GM21447 (cell line): ENCODE data around the gene NAA16.
"Not testable (repeated sequence)": the region's sequence is repeated elsewhere in the genome, so short reads cannot be mapped to it uniquely, and the experiment has no call there.

Source experiments
- ATAC-seq: cut with Tn5 transposase; IDR thresholded peaks from one replicate; pipeline ENCODE4 v1.9.1; 2021; ENCODE audit not compliant: unreplicated experiment

The NAA16 gene

DNA sequence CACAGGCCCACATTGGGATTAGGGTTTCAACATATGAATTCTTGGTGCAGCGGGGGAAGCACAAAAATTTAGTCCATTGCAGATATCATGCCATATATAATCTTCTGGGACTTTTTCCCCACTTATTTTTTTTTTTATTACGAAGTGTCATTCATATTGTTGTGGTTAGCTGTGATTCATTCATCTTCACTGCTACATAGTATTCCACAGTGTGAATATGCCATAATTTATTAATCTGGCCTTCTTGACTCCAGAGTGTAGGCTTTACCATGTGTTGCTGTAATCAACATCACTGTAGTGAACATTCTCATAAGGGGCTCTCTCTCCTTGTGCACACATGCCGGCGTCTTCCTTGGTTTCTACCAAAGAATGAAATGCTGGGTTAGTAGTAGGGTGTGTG, 92.9 kb downstream of the NAA16 start:
- ATAC-seq, result no peak

DNA sequence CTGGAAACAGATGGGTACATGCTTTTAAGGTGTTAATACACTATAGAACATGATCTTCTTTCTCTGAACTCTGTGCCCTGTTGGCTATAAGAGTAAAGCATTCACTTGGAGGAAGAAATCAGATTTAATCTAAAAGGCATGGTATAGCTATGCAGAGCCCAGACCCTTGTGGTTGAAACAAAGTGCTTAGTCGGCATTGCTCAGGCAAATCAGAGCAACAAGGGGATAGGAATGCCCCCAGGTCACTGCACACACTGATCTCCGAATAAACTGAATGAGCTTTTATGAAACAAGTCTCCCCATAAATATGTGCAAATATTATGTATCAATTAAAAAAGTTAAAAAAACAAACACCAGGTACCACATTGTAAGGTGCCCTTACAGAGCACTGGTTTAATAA, 94.3 kb downstream of the NAA16 start:
- no peak for ATAC-seq

DNA sequence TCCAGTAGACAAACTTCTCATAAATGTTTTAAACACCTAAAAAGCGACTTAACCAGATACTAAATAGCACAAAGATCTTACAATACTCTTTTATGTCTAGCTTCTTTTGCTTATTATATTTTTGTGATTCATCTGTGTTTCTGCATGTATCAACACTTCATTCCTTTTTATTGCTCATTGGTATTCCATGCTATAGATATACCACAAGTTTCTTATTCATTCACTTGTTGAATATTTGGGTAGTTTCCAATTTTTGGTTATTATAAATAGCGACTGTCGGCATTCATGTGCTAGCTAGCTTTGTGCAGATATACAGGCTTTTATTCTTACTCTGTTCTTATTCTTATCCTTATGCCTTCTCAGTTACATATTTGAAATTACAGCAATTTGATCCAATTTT, 96.3 kb downstream of the NAA16 start:
- ATAC-seq, result no peak

DNA sequence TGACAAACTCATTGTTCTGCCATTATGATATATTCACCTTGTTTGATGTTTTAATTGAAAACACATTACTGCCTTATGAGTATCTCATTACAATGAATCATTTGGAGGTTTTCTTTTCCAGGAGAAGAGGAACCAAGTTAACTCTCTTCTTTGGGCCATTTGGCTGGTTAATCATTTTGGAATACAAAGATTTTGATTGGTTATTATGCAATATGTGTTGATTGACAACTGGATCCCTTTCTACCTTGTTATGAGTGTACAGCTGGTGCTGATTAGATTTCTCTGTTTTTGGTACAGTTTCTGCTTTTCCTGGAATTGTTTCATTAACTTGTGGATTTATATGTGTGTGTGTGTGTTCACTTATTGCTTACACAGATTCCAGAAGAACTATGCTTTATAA, 97.1 kb downstream of the NAA16 start:
- ATAC-seq, result no peak

DNA sequence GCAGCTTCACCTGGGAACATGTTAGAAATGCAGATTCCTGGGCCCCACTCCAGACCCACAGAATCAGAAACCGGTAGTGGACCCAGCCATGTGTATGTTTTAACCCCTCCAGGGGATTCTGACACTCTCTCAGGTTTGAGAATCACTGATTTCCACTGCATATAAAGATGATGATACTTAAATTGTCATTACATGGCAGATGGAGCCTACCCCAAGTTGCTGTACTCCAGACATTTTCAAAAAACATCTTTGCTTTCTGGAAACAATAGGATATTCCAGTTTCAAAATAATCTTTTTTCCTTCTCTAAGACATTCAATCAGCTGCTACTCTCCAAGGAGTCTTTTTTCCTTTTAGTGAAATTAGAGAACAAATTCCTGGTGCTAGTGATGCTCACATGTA, 97.7 kb downstream of the NAA16 start:
- ATAC-seq, result no peak

DNA sequence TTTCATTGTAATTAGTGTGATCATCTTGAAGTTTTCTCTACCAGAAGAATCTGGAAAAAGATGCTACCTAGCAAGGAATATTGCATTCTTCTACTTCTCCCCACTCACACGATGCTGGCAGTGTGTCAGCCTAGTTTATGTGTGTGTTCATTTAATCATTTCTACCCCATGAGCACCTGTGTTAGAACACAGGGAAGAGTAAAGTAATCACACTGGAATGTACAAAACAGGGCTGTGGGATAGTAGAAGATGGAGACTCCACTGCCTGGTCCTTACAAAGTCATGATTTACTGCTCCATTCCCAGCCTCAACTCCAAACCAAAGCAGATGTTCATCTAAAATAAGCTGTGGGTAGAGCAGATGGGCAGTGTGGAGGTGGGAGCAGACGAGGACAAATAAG, 98.5 kb downstream of the NAA16 start:
- no peak for ATAC-seq

DNA sequence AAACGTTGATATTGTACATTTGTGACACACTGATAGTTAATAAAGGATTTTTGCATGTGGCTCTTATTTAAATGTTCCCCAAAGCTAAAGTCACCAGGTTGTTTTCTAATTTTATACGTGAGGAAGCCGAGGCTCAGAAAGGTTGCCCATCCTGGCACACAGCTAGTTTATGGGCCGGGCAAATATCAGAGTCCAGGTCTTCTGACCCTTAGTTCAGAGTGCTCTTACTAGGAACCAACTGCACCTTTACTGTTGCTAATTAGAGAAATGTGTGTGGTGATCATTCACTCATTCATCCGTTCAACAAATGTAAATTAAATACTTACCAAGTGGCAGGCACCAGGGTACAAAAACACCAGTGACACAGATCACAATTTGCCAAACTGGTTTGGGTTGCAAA, 100.0 kb downstream of the NAA16 start:
- ATAC-seq, result no peak

DNA sequence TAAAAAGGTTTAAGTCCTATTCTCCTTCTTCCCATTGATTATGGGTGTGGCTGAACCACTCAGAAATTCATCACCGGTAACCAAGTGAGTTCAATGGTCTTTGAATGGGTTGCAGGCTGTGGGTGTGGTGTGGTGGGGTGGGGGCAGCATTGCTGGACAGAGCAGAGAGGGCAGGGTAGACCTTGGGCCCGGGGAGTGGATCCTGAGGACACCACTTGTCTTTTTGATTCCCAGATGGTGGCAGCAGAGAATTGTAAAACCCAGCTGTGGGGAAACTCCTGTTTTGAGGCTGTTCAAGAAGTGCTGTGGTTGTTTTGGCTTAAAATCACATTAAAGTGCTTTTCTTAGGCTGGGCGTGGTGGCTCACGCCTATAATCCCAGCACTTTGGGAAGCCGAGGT, 100.5 kb downstream of the NAA16 start:
- ATAC-seq, result no peak

DNA sequence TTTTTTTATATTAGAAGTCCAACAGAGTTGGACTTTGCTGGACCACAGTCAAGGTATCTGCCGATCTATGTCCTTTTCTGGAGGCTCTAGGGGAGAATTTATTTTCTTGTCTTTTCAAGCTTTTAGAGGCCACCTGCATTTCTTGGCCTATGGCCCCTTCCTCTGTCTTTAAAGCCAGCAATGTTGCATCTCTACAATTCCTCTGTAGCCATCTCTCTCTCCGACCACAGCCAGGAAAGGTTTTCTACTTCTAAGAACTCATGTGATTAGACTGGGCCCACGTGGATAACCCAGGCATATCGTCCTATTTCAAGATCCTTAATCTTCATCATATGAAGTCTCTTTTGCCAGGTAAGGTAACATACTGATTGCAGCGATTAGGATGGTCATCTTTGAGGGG, 102.8 kb downstream of the NAA16 start:
- no peak for ATAC-seq

DNA sequence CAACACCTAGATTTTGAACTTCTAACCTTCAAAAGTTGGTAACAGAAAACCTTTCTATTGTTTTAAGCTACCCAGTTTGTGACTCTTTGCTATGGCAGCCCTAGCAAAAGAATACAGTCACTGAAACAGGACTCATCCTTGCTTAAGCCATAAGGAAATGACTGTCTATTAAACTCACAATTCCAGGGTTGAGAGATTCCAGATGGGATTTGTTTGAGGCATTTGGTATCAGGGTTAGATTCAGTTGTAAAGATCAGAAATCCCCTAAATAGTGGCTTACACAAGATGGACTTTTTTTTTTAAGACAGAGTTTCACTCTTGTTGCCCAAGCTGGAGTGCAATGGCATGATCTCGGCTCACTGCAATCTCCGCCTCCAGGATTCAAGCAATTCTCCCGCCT, 105.2 kb downstream of the NAA16 start:
- ATAC-seq, result no peak

DNA sequence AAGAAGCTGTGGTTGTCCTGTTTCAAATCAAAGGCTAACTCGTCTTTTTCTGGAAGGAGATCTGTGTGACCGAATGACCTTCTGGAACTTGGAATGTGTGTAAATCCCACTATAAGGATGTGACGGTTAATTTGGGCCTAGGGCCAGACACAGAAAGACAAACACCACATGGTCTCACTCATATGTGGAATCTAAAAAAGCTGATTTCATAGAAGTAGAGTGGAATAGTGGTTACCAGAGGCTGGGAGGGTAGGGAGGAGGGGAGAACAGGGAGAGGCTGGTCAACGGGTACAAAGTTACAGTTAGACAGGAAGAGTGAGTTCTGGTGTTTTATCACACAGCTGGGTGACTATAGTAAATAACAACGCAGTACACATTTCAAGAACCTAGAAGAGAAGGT, 107.0 kb downstream of the NAA16 start:
- ATAC-seq, result no peak

DNA sequence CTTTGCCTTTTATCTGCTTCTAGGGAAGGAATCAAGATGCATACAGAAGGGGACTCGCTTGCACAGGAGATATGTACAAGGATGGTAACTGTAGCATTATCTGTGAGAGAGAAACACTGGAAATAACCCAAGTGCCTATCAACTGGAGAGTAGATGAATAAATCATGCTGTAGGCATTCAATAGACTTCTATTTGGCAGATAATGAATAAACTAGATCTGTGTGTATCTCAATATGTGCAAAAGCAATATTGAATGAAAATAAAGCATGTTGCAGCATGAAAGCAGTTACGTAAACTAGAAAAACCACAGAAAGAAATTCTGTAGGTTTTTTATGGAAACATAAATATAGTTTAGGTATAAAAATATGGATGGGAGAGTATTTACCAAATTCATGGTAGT, 107.7 kb downstream of the NAA16 start:
- ATAC-seq, result no peak

DNA sequence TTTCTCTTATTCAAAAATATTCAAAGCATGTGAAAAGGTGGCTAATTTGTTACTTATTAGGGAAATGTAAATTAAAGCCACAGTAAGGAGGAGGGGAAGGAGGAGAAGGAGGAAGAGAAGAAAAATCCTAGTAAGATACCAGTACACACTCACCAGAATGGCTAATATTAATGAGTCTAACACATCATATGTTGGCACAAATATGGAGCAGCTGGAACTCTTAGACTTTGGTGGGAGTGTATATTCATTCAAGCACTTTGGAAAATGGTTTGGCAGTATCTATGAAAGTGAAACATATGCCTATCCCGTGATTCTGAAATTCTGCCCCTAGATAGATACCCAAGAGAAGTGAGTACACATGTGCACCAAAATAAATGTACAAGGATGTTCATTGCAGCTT, 108.1 kb downstream of the NAA16 start:
- ATAC-seq, result no peak

DNA sequence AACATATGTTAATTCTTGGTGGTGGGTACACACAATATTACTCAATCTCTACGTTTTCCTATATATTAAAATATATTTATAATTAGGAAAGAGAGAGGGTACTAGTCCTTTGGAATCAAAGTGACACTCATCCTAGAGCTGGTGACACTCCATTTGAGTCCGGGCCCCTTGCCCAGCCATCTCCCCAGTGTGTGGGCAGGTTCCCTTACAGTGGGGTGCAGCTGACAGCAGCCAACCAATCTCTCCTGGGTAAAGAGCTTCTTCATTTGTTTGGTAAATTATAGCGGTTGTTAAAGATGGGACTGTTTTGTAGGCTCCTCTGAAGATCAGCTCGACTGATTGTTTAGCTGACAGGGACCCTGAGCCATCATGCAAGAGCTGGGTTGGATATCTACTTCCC, 109.1 kb downstream of the NAA16 start:
- ATAC-seq, result no peak

DNA sequence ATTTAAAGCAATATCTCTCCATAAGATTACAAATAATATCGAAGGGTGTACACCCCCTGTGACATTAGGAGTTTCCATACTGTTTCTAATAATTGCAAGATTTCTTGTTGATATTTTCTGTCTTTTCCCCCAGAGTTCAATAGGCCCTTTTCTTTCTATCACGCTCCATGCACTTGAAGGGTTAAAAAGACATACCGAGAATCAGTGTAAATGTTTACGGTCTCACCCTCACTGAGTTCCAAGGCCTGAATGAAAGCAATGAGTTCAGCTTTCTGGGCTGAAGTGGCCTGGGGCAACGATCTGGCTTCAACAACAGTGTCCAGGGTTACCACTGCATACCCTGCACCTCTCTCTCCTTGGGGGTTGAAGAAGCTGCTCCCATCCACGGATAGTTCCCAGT, 110.3 kb downstream of the NAA16 start:
- ATAC-seq, result not testable (repeated sequence)

DNA sequence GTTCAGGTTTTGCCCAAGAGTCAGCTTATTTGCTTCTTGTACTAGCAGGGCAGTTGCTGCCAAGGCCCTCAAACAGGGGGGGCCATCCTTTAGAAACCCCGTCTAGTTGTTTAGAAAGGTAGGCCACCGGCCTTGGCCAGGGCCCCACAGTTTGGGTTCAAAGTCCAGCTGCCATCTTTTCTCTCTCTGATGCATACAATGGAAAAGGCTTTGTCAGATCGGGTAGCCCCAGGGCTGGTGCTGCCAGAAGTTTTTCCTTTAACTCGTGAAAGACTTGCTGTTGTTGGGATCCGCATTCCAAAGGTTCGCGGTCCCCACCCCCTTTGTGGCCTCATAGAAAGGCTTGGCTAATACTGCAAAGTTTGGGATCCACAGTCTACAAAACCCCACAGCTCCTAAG, 110.9 kb downstream of the NAA16 start:
- not testable (repeated sequence) for ATAC-seq

DNA sequence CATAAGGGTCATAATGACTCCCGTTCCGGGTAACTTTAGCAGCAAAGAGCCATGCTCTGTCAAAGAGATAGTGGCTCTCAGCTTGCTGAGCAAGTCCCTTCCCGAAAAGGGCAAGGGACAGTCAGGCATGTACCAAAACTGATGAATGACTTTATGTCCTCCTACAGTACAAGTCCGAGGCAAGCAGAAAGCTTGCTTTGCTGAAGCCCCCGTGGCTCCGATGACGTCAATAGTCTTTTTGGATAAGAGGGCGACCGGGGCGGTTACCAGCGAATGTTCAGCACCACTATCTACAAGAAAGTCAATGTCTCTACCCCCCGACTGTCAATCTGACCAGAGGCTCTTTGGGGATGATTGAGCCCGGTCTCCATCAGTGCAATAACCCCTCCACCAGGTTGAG, 112.2 kb downstream of the NAA16 start:
- ATAC-seq, result not testable (repeated sequence)

DNA sequence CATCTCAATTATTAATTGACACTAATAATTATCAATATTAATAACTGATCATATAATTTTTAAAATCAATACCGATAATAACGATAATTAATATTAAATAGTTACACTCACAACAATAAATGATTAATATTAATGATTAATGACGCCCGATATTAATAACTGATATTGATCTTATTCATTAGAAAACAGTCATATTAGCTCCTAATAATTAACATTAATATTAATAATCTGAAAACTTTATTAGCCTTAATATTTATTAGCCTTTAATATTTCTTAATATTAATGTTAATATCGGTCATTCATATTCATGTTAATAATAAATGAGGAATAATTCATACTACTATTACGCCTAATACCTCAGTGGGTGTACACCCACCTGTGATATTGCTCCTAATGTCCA, 113.6 kb downstream of the NAA16 start:
- not testable (repeated sequence) for ATAC-seq

DNA sequence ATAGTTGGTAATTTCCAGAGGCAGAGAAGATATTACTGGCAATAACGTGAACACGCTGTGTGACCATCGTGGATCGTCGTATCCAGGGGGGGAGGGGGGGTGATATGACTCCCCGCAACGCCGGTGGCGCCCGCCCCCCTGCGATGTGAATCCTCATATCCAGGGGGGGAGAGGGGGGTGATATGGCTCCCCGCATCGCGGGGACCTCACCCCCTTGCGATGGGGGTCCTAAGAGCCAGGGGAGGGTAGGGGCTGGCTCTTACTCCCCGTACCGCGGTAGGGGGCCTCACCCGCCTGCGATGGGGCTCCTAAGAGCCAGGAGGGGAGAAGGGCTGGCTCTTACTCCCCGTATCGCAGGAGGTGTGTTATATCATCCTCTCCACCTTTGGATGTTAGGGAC, 115.0 kb downstream of the NAA16 start:
- no peak for ATAC-seq
